GM12891 (cell line): Measurements from ENCODE around the gene ZDHHC11.

Experiments used
- POLR2A ChIP-seq: IDR thresholded peaks from 2 replicates; pipeline ENCODE4 v1.6.1; 2011; ENCODE audit warnings: low read depth, low read length, control low read depth
- POLR2AphosphoS5 ChIP-seq: IDR thresholded peaks from 2 replicates; pipeline ENCODE4 v1.6.1; 2011; ENCODE audit warnings: low read depth, low read length, control low read depth
- TAF1 ChIP-seq: IDR thresholded peaks from 2 replicates; pipeline ENCODE4 v1.6.1; 2011; ENCODE audit warnings: low read depth, low read length, control low read depth

DNA sequence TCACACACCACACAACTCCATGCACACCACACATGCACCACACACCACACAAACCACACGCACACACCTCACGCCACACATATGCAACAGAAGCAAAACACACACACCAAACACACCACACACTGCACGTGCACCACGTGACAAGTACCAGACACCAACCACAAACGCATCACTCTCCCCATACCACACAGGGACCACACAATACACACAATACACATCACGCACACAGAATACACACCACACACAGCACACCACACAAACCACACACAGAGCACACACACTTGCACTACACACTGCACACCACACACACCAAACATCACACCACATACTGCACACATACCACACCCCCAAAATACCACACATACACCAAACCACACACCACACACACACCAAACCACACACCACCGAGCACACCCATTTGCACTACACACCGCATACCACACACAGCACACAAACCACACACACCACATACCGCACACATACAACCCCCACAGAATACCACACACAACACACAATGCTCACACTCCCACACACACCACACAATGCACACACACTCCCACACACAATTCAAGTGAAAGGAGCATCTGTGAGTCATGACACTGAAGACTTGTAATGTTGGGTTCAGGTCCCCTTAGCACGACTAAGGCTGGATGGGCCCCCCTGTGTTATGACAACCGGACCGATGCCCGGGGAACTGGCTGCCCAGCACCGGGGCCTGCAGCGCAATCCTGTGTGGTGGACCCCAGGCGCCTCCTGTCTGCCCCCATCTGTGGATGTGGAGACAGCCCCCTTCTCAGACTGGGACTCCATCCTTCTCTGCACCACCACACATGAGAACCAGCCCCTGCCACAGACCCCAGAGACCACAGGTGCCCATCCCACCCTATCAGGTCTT lies 6.0 kb upstream of the ZDHHC11 start:
- no peak for TF ChIP-seq POLR2A
- TF ChIP-seq TAF1, result no peak
- no peak for TF ChIP-seq POLR2AphosphoS5
